ENCODE measurements around the gene SLC51A.

GRCh38 chr3:196235452-196236122, 19.3 kb downstream of the SLC51A start:
- TF ChIP-seq CTCF (IDR thresholded peaks at IDR 0.05 in 4 of 5, conservative IDR thresholded peaks at IDR 0.05 in 1 of 5) (no peak), POLR2A (IDR thresholded peaks at IDR 0.05) (no peak)
